ENCODE measurements around the gene CDC5L. TPM values are rescaled to one million over a fixed set of nuclear protein-coding genes. Genes with fewer than 3 reads are reported as not detected.
"Not testable (repeated sequence)": the region's sequence is repeated elsewhere in the genome, so short reads cannot be mapped to it uniquely, and the experiment has no call there.

Gene CDC5L
- total RNA-seq, 2 donors from 2014 or later: 18.0 to 18.9 TPM

DNA sequence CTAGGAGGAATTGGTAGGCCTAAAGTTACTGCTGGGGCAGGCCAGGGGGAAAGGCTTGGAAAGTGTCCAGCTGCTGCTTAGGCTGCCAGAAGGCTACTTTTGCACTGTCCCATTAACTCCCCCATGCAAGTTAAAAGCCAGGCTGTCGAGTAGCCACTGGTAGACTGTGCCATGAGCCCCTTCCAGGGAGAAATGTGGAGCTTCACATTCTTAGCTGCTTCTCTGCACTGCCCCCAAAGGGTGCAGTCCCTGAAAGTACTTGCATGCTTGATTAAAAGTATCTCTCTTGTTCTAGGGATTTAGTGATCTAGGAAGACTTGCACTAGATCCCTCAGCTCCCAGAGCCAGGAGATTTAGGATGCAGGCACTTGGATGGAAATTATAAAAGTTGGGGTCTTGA is 57.3 kb downstream of the CDC5L start:
- no peak for DNase-seq (ENCODE audit: low spot score)
- no peaks in the 10 kb centered on the region for H3K36me3 ChIP-seq
- no peak overlapping the region for H3K4me3 ChIP-seq
- H3K4me1 ChIP-seq (replicated peaks): no peaks in the 10 kb centered on the region
- no peak overlapping the region for H3K27ac ChIP-seq
- intact Hi-C loops (cut with DNase I): no loop called here
- no peaks in the 10 kb centered on the region for H3K27me3 ChIP-seq (replicated peaks; ENCODE audit: insufficient read depth)
- 83% methylated on average over 1 of the region's 1 CpG for WGBS
- TF ChIP-seq CTCF (IDR thresholded peaks at IDR 0.05): no peak
- no peak for TF ChIP-seq POLR2AphosphoS5 (IDR thresholded peaks at IDR 0.05)
- TF ChIP-seq POLR2A (IDR thresholded peaks at IDR 0.05): no peak
- H3K9me3 ChIP-seq: no peaks in the 10 kb centered on the region

GRCh38 chr6:44446626-44447300 is 59.3 kb downstream of the CDC5L start:
- Histone ChIP-seq H3K27me3 (replicated peaks; ENCODE audit: insufficient read depth) (no peaks in the 10 kb centered on the region), H3K36me3 (no peaks in the 10 kb centered on the region), H3K9me3 (no peaks in the 10 kb centered on the region), H3K4me3 (no peak overlapping the region), H3K27ac (no peak overlapping the region), H3K4me1 (replicated peaks) (no peaks in the 10 kb centered on the region)
- intact Hi-C loops (cut with DNase I): no loop called here
- 30% methylated on average over 4 of the region's 4 CpGs for WGBS
- no peak for DNase-seq (ENCODE audit: low spot score)
- TF ChIP-seq POLR2AphosphoS5 (IDR thresholded peaks at IDR 0.05) (no peak), POLR2A (IDR thresholded peaks at IDR 0.05) (no peak), CTCF (IDR thresholded peaks at IDR 0.05) (no peak)

- DNase-seq (ENCODE audit: low spot score); H3K36me3 ChIP-seq; H3K9me3 ChIP-seq; intact Hi-C loops (cut with DNase I); H3K27me3 ChIP-seq (replicated peaks; ENCODE audit: insufficient read depth); H3K27ac ChIP-seq; H3K4me1 ChIP-seq (replicated peaks); H3K4me3 ChIP-seq: not testable (repeated sequence)
- 91% methylated on average over 2 of the region's 2 CpGs for WGBS
Observed at GRCh38 chr6:44449181-44449580, 61.7 kb downstream of the CDC5L start.

GRCh38 chr6:44451803-44452695 is 64.5 kb downstream of the CDC5L start:
- 92% methylated on average over 11 of the region's 11 CpGs for WGBS
- no peaks in the 10 kb centered on the region for H3K27me3 ChIP-seq (replicated peaks; ENCODE audit: insufficient read depth)
- no peaks in the 10 kb centered on the region for H3K4me1 ChIP-seq (replicated peaks)
- no peak overlapping the region for H3K27ac ChIP-seq
- TF ChIP-seq POLR2AphosphoS5 (IDR thresholded peaks at IDR 0.05) (no peak), CTCF (IDR thresholded peaks at IDR 0.05) (no peak), POLR2A (IDR thresholded peaks at IDR 0.05) (no peak)
- DNase-seq (ENCODE audit: low spot score): no peak
- H3K9me3 ChIP-seq: no peaks in the 10 kb centered on the region
- no peaks in the 10 kb centered on the region for H3K36me3 ChIP-seq
- intact Hi-C loops (cut with DNase I): no loop called here
- H3K4me3 ChIP-seq: no peak overlapping the region

- Histone ChIP-seq H3K4me1 (replicated peaks) (no peaks in the 10 kb centered on the region), H3K27me3 (replicated peaks; ENCODE audit: insufficient read depth) (no peaks in the 10 kb centered on the region), H3K9me3 (no peaks in the 10 kb centered on the region), H3K4me3 (no peak overlapping the region), H3K36me3 (no peaks in the 10 kb centered on the region), H3K27ac (no peak overlapping the region)
- DNase-seq (ENCODE audit: low spot score): no peak
- WGBS: 80% methylated on average over 4 of the region's 4 CpGs
- intact Hi-C loops (cut with DNase I): no loop called here
- TF ChIP-seq POLR2A (IDR thresholded peaks at IDR 0.05) (no peak), POLR2AphosphoS5 (IDR thresholded peaks at IDR 0.05) (no peak), CTCF (IDR thresholded peaks at IDR 0.05) (no peak)
Observed at GRCh38 chr6:44452725-44453124, 65.2 kb downstream of the CDC5L start.

Measured in prostate gland (tissue), 2 donors.